Ascending aorta (tissue), 2 donors: ENCODE data around the gene CSF2RB. TPM values are rescaled to one million over a fixed set of nuclear protein-coding genes. Genes with fewer than 3 reads are reported as not detected.

Experiments used
- DNase-seq, 2 donors: peaks; one replicate each; pipeline ENCODE4 v3.0.0-alpha.2; 2019; ENCODE audit warnings: low spot score in 2 of 2
- H3K27ac ChIP-seq, 2 donors: fragments of 200-600 bp; sonication (generic); one replicate each; pipeline ENCODE4 v1.5.1; 2016 to 2017; ENCODE audit warnings: mild to moderate bottlenecking in 1 of 2
- H3K27me3 ChIP-seq: fragments of 200-600 bp; sonication (generic); one replicate; pipeline ENCODE4 v1.5.1; 2017
- H3K36me3 ChIP-seq, 2 donors: fragments of 200-600 bp; sonication (generic); one replicate each; pipeline ENCODE4 v1.5.1; 2016
- H3K4me1 ChIP-seq, 2 donors: fragments of 200-600 bp; sonication (generic); one replicate each; pipeline ENCODE4 v1.5.1; 2016 to 2017; ENCODE audit warnings: mild to moderate bottlenecking in 1 of 2
- H3K4me3 ChIP-seq, 2 donors: fragments of 200-600 bp; sonication (generic); one replicate each; pipeline ENCODE4 v1.5.1; 2016 to 2017; ENCODE audit warnings: mild to moderate bottlenecking in 1 of 2
- H3K9me3 ChIP-seq, 2 donors: fragments of 200-600 bp; sonication (generic); one replicate each; pipeline ENCODE4 v1.5.1; 2016
- CTCF ChIP-seq, 3 experiments: fragments of 200-600 bp in 2 of 3; fragments of 450-650 bp in 1 of 3; sonication (generic) in 2 of 3; IDR thresholded peaks; one replicate each; pipeline ENCODE4 v1.5.1; 2016 to 2019; ENCODE audit warnings: antibody characterized with exemption in 3 of 3, mild to moderate bottlenecking in 1 of 3, moderate library complexity in 1 of 3
- intact Hi-C: fragments of 100-400 bp; cut with DNase I; formaldehyde crosslinking; loops from one replicate; pipeline ENCODE4 v1.15.1; 2023
- total RNA-seq: library from RNA; depleted of rRNA; stranded (reverse); fragments of >200 nt; gene quantifications from one replicate; pipeline ENCODE4 v1.1.0, GENCODE V29; 2016

CSF2RB gene
- total RNA-seq, 1 donor from 2014 or later = 6.0 TPM

- H3K36me3 ChIP-seq = no peaks in the 10 kb centered on the region
- H3K27ac ChIP-seq = no peak overlapping the region
- H3K27me3 ChIP-seq = no peaks in the 10 kb centered on the region
- no peak overlapping the region for H3K4me3 ChIP-seq
- no peaks in the 10 kb centered on the region for H3K4me1 ChIP-seq
- no peak for DNase-seq
- intact Hi-C loops = no loop called here
- no peak for TF ChIP-seq CTCF (IDR thresholded peaks at IDR 0.05)
- H3K9me3 ChIP-seq = peaks cover 0 to 12% of the 10 kb centered on the region in 2 donors
Measured at GRCh38 chr22:36881504-36882245, 31.8 kb upstream of the CSF2RB start.

DNA sequence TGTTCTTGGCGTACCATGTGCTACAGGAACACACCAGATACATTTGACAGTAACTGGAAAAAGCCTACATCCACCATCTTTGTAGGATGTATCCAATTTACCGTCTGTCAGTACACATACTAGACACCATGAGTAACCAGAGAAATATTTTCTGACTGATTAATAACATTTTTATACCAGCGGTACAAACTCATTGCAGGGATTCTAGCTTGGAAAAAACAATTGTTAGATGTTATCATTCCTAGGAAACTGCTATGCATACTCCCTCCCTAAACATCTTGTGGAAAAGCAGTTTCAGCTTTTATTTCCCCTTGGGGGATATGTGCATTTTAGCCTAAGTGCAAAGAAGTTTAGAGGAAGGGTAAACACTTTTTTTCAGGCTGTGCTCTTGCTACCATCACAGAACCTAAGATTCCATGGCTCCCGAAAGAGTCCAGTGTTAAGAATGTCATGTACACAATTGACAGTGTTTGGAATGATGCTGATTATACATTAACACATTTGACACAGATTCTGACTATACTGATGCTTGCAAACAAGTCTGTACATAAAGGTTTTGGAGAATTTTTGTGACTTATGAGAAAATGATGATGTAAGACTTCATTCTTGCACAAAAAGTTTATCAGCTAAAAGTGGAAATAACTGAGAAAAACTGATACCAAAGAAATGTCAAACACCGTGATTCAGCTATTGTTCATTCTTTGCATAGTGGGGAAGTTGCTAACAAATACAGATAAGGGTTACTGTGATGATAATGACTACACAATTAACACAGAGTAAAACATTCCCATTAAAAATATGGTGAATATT is 28.9 kb upstream of the CSF2RB start:
- no peak for DNase-seq
- H3K36me3 ChIP-seq = no peaks in the 10 kb centered on the region
- H3K27me3 ChIP-seq = no peaks in the 10 kb centered on the region
- H3K9me3 ChIP-seq = peaks cover 0 to 12% of the 10 kb centered on the region in 2 donors
- no peak overlapping the region for H3K27ac ChIP-seq
- no peak for TF ChIP-seq CTCF (IDR thresholded peaks at IDR 0.05)
- intact Hi-C loops = no loop called here
- no peak overlapping the region for H3K4me3 ChIP-seq
- H3K4me1 ChIP-seq = no peaks in the 10 kb centered on the region

DNA sequence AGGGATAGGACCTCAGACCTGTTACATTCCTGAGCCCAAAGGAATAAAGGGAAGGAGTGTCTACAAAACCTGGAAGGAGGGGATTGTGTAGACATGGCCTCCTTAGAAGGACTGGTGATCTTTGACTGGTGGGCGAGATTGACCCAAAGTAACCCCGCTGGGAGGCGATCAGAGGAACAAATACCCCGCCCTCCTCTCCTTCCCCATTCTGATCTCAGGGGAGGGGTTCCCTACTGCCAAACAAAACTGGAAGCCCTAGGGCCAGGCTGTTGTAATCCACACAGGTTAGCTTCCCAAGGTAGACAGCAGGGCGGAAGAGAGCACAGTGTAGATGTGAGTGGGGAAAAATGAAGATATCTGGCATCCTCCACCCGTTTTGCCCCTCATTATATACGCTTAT is 28.0 kb upstream of the CSF2RB start:
- intact Hi-C loops = no loop called here
- no peak for TF ChIP-seq CTCF (IDR thresholded peaks at IDR 0.05)
- no peak overlapping the region for H3K4me3 ChIP-seq
- no peak overlapping the region for H3K27ac ChIP-seq
- no peaks in the 10 kb centered on the region for H3K36me3 ChIP-seq
- no peak for DNase-seq
- H3K9me3 ChIP-seq = peaks cover 0 to 12% of the 10 kb centered on the region in 2 donors
- H3K4me1 ChIP-seq = no peaks in the 10 kb centered on the region
- no peaks in the 10 kb centered on the region for H3K27me3 ChIP-seq

- Histone ChIP-seq H3K36me3 (no peaks in the 10 kb centered on the region), H3K9me3 (peaks cover 0 to 10% of the 10 kb centered on the region in 2 donors), H3K27ac (no peak overlapping the region), H3K4me3 (no peak overlapping the region), H3K27me3 (no peaks in the 10 kb centered on the region), H3K4me1 (no peaks in the 10 kb centered on the region)
- DNase-seq = no peak
- intact Hi-C loops = no loop called here
- no peak for TF ChIP-seq CTCF (IDR thresholded peaks at IDR 0.05)
Measured at GRCh38 chr22:36886016-36886415, 27.4 kb upstream of the CSF2RB start.

DNA sequence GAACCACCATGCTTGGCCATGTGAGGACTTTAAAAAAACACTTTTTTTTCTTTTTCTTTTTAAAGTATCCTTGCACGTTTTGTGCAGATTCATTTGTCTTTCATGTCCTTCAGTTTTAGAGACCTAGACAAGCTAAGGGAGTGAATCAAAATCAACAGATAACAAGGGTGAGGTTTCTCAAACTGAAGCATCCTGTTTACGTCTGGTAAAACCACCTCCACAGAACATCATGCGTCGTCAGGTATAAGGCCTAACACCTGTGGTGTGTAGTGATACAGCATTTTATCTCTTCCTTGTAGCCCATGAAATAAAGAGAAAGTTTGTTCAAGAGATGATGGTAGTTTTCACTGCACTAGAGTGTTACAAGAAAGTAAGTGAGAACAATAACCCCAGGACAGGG is 26.3 kb upstream of the CSF2RB start:
- no peaks in the 10 kb centered on the region for H3K27me3 ChIP-seq
- no peak overlapping the region for H3K4me3 ChIP-seq
- H3K4me1 ChIP-seq = no peaks in the 10 kb centered on the region
- H3K27ac ChIP-seq = no peak overlapping the region
- intact Hi-C loops = no loop called here
- H3K36me3 ChIP-seq = no peaks in the 10 kb centered on the region
- TF ChIP-seq CTCF (IDR thresholded peaks at IDR 0.05) = no peak
- no peak for DNase-seq
- H3K9me3 ChIP-seq = no peaks in the 10 kb centered on the region
